Measurements from ENCODE around the gene CNTN2.

CNTN2 gene

GRCh38 chr1:205084360-205084759, 41.3 kb downstream of the CNTN2 start, which contains the start of gene TMEM81:
Gene TMEM81, minus strand, starts transcription at chr1:205084460. Its CDS starts 140 bp downstream, at chr1:205084320.
- no peak within 1 kb of the TSS for H2AFZ ChIP-seq (ENCODE audit: low read depth)
- no peaks in the 10 kb centered on the region for H3K79me2 ChIP-seq (ENCODE audit: insufficient read depth, low read depth)
- TF ChIP-seq CTCF (conservative IDR thresholded peaks at IDR 0.05; ENCODE audit: low read depth, low read length) = no peak
- no peaks in the 10 kb centered on the region for H4K20me1 ChIP-seq (ENCODE audit: insufficient read depth)
- H3K4me1 ChIP-seq (ENCODE audit: low read depth, poor library complexity, severe bottlenecking) = no peaks in the 10 kb centered on the region
- no peak within 1 kb of the TSS for H3K27ac ChIP-seq
- no peaks in the 10 kb centered on the region for H3K27me3 ChIP-seq (ENCODE audit: insufficient read depth, low read depth)
- H3K4me2 ChIP-seq = no peak within 1 kb of the TSS
- H3K4me3 ChIP-seq (IDR thresholded peaks at IDR 0.05; ENCODE audit: insufficient read depth, low read depth, low read length) = no peak within 1 kb of the TSS
- H3K9ac ChIP-seq = no peak within 1 kb of the TSS
- H3K36me3 ChIP-seq (ENCODE audit: insufficient read depth) = peaks cover 7% of the 10 kb centered on the region; the same call in 1 of the 2 replicates

GRCh38 chr1:205088341-205088740, 45.3 kb downstream of the CNTN2 start:
- Histone ChIP-seq H3K4me3 (IDR thresholded peaks at IDR 0.05; ENCODE audit: insufficient read depth, low read depth, low read length) (no peak overlapping the region), H3K27me3 (ENCODE audit: insufficient read depth, low read depth) (no peaks in the 10 kb centered on the region), H2AFZ (ENCODE audit: low read depth) (no peak overlapping the region), H4K20me1 (ENCODE audit: insufficient read depth) (no peaks in the 10 kb centered on the region), H3K36me3 (ENCODE audit: insufficient read depth) (peaks cover 7% of the 10 kb centered on the region; the same call in 1 of the 2 replicates), H3K79me2 (ENCODE audit: insufficient read depth, low read depth) (no peaks in the 10 kb centered on the region; the same call in 1 of the 2 replicates), H3K4me2 (no peak overlapping the region), H3K27ac (no peak overlapping the region), H3K4me1 (ENCODE audit: low read depth, poor library complexity, severe bottlenecking) (no peaks in the 10 kb centered on the region), H3K9ac (no peak overlapping the region)
- no peak for TF ChIP-seq CTCF (conservative IDR thresholded peaks at IDR 0.05; ENCODE audit: low read depth, low read length)

GRCh38 chr1:205091043-205091740, 48.2 kb downstream of the CNTN2 start:
- Histone ChIP-seq H3K9ac (no peak overlapping the region), H3K79me2 (ENCODE audit: insufficient read depth, low read depth) (no peaks in the 10 kb centered on the region; the same call in 1 of the 2 replicates), H3K4me3 (IDR thresholded peaks at IDR 0.05; ENCODE audit: insufficient read depth, low read depth, low read length) (no peak overlapping the region), H3K36me3 (ENCODE audit: insufficient read depth) (peaks cover 16% of the 10 kb centered on the region), H3K4me2 (no peak overlapping the region), H3K27ac (no peak overlapping the region), H3K27me3 (ENCODE audit: insufficient read depth, low read depth) (no peaks in the 10 kb centered on the region), H4K20me1 (ENCODE audit: insufficient read depth) (no peaks in the 10 kb centered on the region), H3K4me1 (ENCODE audit: low read depth, poor library complexity, severe bottlenecking) (no peaks in the 10 kb centered on the region), H2AFZ (ENCODE audit: low read depth) (no peak overlapping the region)
- no peak for TF ChIP-seq CTCF (conservative IDR thresholded peaks at IDR 0.05; ENCODE audit: low read depth, low read length)

- H3K4me1 ChIP-seq (ENCODE audit: low read depth, poor library complexity, severe bottlenecking) = no peaks in the 10 kb centered on the region
- peaks cover 19% of the 10 kb centered on the region for H3K36me3 ChIP-seq (ENCODE audit: insufficient read depth)
- no peak overlapping the region for H3K4me2 ChIP-seq
- no peak overlapping the region for H3K9ac ChIP-seq
- H3K4me3 ChIP-seq (IDR thresholded peaks at IDR 0.05; ENCODE audit: insufficient read depth, low read depth, low read length) = no peak overlapping the region
- no peaks in the 10 kb centered on the region; the same call in 1 of the 2 replicates for H3K79me2 ChIP-seq (ENCODE audit: insufficient read depth, low read depth)
- no peak overlapping the region for H2AFZ ChIP-seq (ENCODE audit: low read depth)
- no peak overlapping the region for H3K27ac ChIP-seq
- TF ChIP-seq CTCF (conservative IDR thresholded peaks at IDR 0.05; ENCODE audit: low read depth, low read length) = no peak
- H4K20me1 ChIP-seq (ENCODE audit: insufficient read depth) = no peaks in the 10 kb centered on the region
- H3K27me3 ChIP-seq (ENCODE audit: insufficient read depth, low read depth) = no peaks in the 10 kb centered on the region
These were observed 52.4 kb downstream of the CNTN2 start for GRCh38 chr1:205095422-205095821.
